Vagina (tissue), 2 donors: Measurements from ENCODE around the gene PADI2.

Experiments used
- POLR2A ChIP-seq, 2 donors: fragments of 450-650 bp; IDR thresholded peaks; one replicate each; pipeline ENCODE4 v1.6.1; 2017; ENCODE audit warnings: antibody characterized with exemption in 2 of 2, mild to moderate bottlenecking in 2 of 2, moderate library complexity in 2 of 2
- POLR2AphosphoS5 ChIP-seq, 2 donors: sonication (generic); formaldehyde crosslinking; IDR thresholded peaks; one replicate each; pipeline ENCODE4 v1.9.0; 2017; ENCODE audit warnings: antibody characterized with exemption in 2 of 2, mild to moderate bottlenecking in 2 of 2, low read depth in 1 of 2; ENCODE audit not compliant: insufficient read depth in 1 of 2
- TF ChIP-seq, protein P1 (sequence below), 3 experiments: fragments of 450-650 bp in 2 of 3; fragments of 200-600 bp in 1 of 3; sonication (generic) in 1 of 3; IDR thresholded peaks; one replicate each; pipeline ENCODE4 v1.5.1; 2017 to 2019; ENCODE audit warnings: antibody characterized with exemption in 3 of 3, mild to moderate bottlenecking in 2 of 3, moderate library complexity in 2 of 3

- TF ChIP-seq POLR2A (IDR thresholded peaks at IDR 0.05), result no peak
- TF ChIP-seq, protein P1, sequence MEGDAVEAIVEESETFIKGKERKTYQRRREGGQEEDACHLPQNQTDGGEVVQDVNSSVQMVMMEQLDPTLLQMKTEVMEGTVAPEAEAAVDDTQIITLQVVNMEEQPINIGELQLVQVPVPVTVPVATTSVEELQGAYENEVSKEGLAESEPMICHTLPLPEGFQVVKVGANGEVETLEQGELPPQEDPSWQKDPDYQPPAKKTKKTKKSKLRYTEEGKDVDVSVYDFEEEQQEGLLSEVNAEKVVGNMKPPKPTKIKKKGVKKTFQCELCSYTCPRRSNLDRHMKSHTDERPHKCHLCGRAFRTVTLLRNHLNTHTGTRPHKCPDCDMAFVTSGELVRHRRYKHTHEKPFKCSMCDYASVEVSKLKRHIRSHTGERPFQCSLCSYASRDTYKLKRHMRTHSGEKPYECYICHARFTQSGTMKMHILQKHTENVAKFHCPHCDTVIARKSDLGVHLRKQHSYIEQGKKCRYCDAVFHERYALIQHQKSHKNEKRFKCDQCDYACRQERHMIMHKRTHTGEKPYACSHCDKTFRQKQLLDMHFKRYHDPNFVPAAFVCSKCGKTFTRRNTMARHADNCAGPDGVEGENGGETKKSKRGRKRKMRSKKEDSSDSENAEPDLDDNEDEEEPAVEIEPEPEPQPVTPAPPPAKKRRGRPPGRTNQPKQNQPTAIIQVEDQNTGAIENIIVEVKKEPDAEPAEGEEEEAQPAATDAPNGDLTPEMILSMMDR (IDR thresholded peaks at IDR 0.05), result no peak
- no peak for TF ChIP-seq POLR2AphosphoS5 (IDR thresholded peaks at IDR 0.05; ENCODE audit: insufficient read depth in 1 of 2, low read depth in 1 of 2)
Observed at GRCh38 chr1:17113963-17114362, 5.3 kb downstream of the PADI2 start.
